HepG2 (cell line): ENCODE results near the gene THAP2. TPM values are rescaled to one million over a fixed set of nuclear protein-coding genes. Genes with fewer than 3 reads are reported as not detected.

Experiments used
- ARID3A ChIP-seq: IDR thresholded peaks from 2 replicates; pipeline ENCODE4 v1.6.1; 2012; ENCODE audit warnings: low read depth, low read length, improper control_type of control experiment
- ATF4 ChIP-seq, 2 experiments: fragments of 450-650 bp in 1 of 2; sonication (generic) in 1 of 2; formaldehyde crosslinking; IDR thresholded peaks; 2 replicates each; pipeline versions ENCODE4 v1.5.0 to v1.8.0; 2020 to 2022; ENCODE audit warnings: mild to moderate bottlenecking in 1 of 2, missing genetic modification reagents in 1 of 2
- ATF5 ChIP-seq: sonication (generic); formaldehyde crosslinking; IDR thresholded peaks from 2 replicates; pipeline ENCODE4 v1.4.0; 2020; ENCODE audit warnings: mild to moderate bottlenecking, low read depth, missing genetic modification reagents
- BRCA1 ChIP-seq: sonication (generic); formaldehyde crosslinking; IDR thresholded peaks from 2 replicates; pipeline ENCODE4 v1.4.0; 2020; ENCODE audit warnings: missing genetic modification reagents
- CTCF ChIP-seq: sonication (generic); formaldehyde crosslinking; IDR thresholded peaks from 2 replicates; pipeline ENCODE4 v1.5.0; 2020; ENCODE audit warnings: mild to moderate bottlenecking, missing genetic modification reagents, moderate library complexity
- GATAD2A ChIP-seq: IDR thresholded peaks from 2 replicates; pipeline ENCODE4 v1.6.1; 2016
- GZF1 ChIP-seq: sonication (generic); formaldehyde crosslinking; IDR thresholded peaks from 2 replicates; pipeline ENCODE4 v1.5.1; 2020; ENCODE audit warnings: mild to moderate bottlenecking, missing genetic modification reagents
- MAF1 ChIP-seq: sonication (generic); formaldehyde crosslinking; IDR thresholded peaks from 2 replicates; pipeline ENCODE4 v1.5.0; 2020; ENCODE audit warnings: missing genetic modification reagents, borderline replicate concordance
- MLXIP ChIP-seq: sonication (generic); formaldehyde crosslinking; IDR thresholded peaks from 2 replicates; pipeline ENCODE4 v1.9.0; 2021; ENCODE audit warnings: missing genetic modification reagents, borderline replicate concordance
- NBN ChIP-seq: fragments of 450-650 bp; conservative IDR thresholded peaks from 2 replicates; pipeline ENCODE4 v1.6.1; 2017
- PAF1 ChIP-seq: IDR thresholded peaks from 2 replicates; pipeline ENCODE4 v1.6.1; 2016; ENCODE audit warnings: missing genetic modification reagents, missing compliant biosample characterization
- PHB2 ChIP-seq: fragments of 450-650 bp; IDR thresholded peaks from 2 replicates; pipeline ENCODE4 v1.6.1; 2018; ENCODE audit not compliant: partially characterized antibody
- PHF21A ChIP-seq: sonication (generic); formaldehyde crosslinking; IDR thresholded peaks from 2 replicates; pipeline ENCODE4 v1.5.0; 2020; ENCODE audit warnings: mild to moderate bottlenecking, missing genetic modification reagents
- THAP11 ChIP-seq: IDR thresholded peaks from 2 replicates; pipeline ENCODE4 v1.6.1; 2016; ENCODE audit warnings: missing biosample characterization, missing genetic modification reagents
- ZBTB3 ChIP-seq: sonication (generic); formaldehyde crosslinking; IDR thresholded peaks from 2 replicates; pipeline ENCODE4 v1.4.0; 2020; ENCODE audit warnings: low read depth, mild to moderate bottlenecking, moderate library complexity, missing genetic modification reagents, borderline replicate concordance
- ZBTB37 ChIP-seq: sonication (generic); formaldehyde crosslinking; IDR thresholded peaks from 2 replicates; pipeline ENCODE4 v1.4.0; 2020; ENCODE audit warnings: mild to moderate bottlenecking, missing genetic modification reagents
- ZFYVE20 ChIP-seq: sonication (generic); formaldehyde crosslinking; IDR thresholded peaks from 2 replicates; pipeline ENCODE4 v1.8.0; 2023; ENCODE audit warnings: low read depth, mild to moderate bottlenecking, moderate library complexity, missing genetic modification reagents, borderline replicate concordance
- ZNF101 ChIP-seq: sonication (generic); formaldehyde crosslinking; IDR thresholded peaks from 2 replicates; pipeline ENCODE4 v1.4.0; 2020; ENCODE audit warnings: mild to moderate bottlenecking, low read depth, missing genetic modification reagents, borderline replicate concordance
- ZNF343 ChIP-seq: sonication (generic); formaldehyde crosslinking; IDR thresholded peaks from 2 replicates; pipeline ENCODE4 v1.4.0; 2020; ENCODE audit warnings: mild to moderate bottlenecking, missing genetic modification reagents
- ZNF354B ChIP-seq: sonication (generic); formaldehyde crosslinking; IDR thresholded peaks from 2 replicates; pipeline ENCODE4 v1.8.0; 2022; ENCODE audit warnings: mild to moderate bottlenecking, missing genetic modification reagents
- ZNF652 ChIP-seq: IDR thresholded peaks from 2 replicates; pipeline ENCODE4 v1.6.1; 2016; ENCODE audit warnings: low read depth, borderline replicate concordance
- polyA plus RNA-seq, 8 experiments: library from polyadenylated mRNA; depleted of rRNA in 3 of 8; stranded (reverse) in 7 of 8; unstranded in 1 of 8; fragments of >200 nt; fragmentation: Illumina TruSeq in 4 of 8; extraction: Trizol in 4 of 8; gene quantifications; 2 replicates each; pipeline versions ENCODE4 v1.2.1 to v1.2.3, GENCODE V29; 2011 to 2016; ENCODE audit warnings: low read depth in 4 of 8, missing spikeins in 1 of 8, mixed read lengths in 1 of 8; ENCODE audit not compliant: insufficient read depth in 1 of 8
- total RNA-seq, 5 experiments: library from RNA; depleted of rRNA; stranded (reverse); fragments of >200 nt; fragmentation: Illumina TruSeq; extraction: Trizol; gene quantifications; 2 replicates each; pipeline ENCODE4 v1.2.3, GENCODE V29; 2016; ENCODE audit warnings: low read depth in 1 of 5

Gene THAP2
- total and polyA plus RNA-seq, 2 of the 13 experiments (the other 11 are each of a cell fraction or from before 2014, with no cell fraction given), result 5.2 to 6.2 TPM

- 0 out of 4 replicates have a peak, but pooled peaks of 1 of the 2 experiments have one; percentile 0 for TF ChIP-seq ATF4 (CRISPR knock-in tag; IDR thresholded peaks at IDR 0.05)
- TF ChIP-seq NBN, result no peak
- no peak for TF ChIP-seq PHB2
- TF ChIP-seq GZF1, result no peak
- no peak for TF ChIP-seq ZFYVE20 (CRISPR knock-in tag)
- TF ChIP-seq ZNF101 (CRISPR knock-in tag), result no peak
- TF ChIP-seq THAP11 (CRISPR knock-in tag), result peak; percentile 43; the same call in 1 of the 2 replicates
- TF ChIP-seq PHF21A, result no peak
- TF ChIP-seq ZBTB3 (CRISPR knock-in tag), result no peak
- TF ChIP-seq CTCF, result no peak
- no peak for TF ChIP-seq ZNF652 (CRISPR knock-in tag)
- no peak for TF ChIP-seq ZNF343
- no peak for TF ChIP-seq MAF1 (CRISPR knock-in tag)
- 0 out of 2 replicates have a peak, but pooled peaks have one; percentile 18 for TF ChIP-seq GATAD2A
- no peak for TF ChIP-seq BRCA1 (CRISPR knock-in tag)
- 0 out of 2 replicates have a peak, but pooled peaks have one; percentile 35 for TF ChIP-seq MLXIP
- TF ChIP-seq ATF5 (CRISPR knock-in tag), result no peak
- no peak for TF ChIP-seq ARID3A
- TF ChIP-seq ZNF354B, result no peak
- no peak for TF ChIP-seq ZBTB37 (CRISPR knock-in tag)
- no peak for TF ChIP-seq PAF1 (CRISPR knock-in tag)
These were observed 976 bp downstream of the THAP2 start (continued) for GRCh38 chr12:71665090-71665463.
